T1000 (cell line): ENCODE measurements around the gene RD3L.

Experiments used
- DNase-seq: peaks from one replicate; lab custom pipeline; 2025; ENCODE audit warnings: mixed read lengths; lab: John Stamatoyannopoulos, UW

The RD3L gene

DNA sequence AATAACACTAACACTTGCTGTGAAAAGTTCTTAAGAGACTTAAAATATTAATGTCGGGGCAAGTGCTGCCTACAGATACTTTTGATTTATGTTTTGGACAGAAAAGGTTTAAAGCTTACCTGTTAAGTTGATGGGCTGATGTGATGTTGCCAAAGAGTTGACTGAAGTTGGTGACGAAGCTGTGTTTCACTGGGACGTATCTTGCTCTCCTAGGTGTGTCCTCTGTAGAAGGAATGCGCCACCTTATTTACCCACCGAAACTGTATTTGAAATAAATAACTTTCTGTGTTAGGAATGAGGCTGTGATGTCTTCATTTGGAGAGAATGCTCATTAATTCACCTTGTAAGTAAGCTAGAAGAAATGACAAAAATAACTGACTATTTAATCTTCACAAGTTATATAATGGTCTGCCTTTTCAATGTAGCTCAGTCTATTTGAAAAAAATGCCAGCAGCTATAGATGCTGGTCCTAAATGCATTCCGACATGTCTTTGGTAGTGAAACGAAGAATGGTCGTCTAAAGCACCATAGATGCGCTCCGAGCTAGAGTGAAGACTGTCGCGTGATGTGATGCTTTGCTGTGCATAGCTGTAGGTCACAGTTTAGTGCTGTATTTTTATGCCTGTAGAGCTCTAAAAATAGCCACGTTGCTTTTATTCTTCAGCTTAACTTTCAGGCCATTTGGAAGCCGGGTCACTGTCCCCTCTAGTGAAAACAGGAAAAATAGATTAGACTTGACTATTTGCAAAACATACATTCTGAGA lies at the start of gene RD3L:
TSS of gene RD3L (minus strand) at position 557 of the 764 bp plus-strand sequence. CDS start 834 bp downstream, outside the sequence.
- no peak for DNase-seq

DNA sequence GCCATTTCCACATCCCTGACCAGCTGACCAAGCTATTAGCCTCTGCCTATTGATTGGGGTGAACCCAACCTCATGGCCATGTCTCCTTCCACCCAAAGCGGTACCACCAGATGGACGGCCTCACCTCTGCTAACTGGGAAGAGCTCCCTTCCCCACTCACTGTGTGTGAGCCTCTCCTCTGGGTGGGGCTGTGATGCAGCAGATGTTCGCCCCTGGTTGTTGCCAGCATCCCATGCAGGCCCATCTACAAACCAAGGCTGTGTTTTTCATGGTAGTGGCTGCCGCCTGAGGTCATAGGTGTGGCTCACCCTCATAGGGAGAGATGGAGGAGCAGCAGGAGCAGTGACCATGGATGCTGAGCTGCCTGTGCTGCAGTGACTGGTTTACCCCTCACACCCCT lies 47.6 kb upstream of the RD3L start:
- no peak for DNase-seq

DNA sequence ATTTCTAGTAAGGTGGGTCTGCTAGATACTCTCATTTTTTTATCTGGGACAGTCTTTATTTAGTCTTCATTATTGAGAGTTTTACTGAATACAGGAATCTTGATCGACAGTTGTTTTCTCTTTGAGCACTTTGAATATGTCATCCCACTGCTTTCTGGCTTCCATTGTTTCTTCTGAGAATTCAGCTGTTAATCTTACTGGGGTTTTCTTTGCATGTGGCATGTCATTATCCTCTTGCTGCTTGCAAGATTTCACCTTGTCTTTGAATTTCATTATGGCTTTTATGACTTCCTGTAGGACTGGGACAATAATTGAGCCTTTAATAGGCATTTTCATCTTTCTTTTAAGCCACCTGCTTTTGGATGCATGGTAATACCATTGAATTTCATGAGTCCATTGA lies 46.7 kb upstream of the RD3L start:
- no peak for DNase-seq

DNA sequence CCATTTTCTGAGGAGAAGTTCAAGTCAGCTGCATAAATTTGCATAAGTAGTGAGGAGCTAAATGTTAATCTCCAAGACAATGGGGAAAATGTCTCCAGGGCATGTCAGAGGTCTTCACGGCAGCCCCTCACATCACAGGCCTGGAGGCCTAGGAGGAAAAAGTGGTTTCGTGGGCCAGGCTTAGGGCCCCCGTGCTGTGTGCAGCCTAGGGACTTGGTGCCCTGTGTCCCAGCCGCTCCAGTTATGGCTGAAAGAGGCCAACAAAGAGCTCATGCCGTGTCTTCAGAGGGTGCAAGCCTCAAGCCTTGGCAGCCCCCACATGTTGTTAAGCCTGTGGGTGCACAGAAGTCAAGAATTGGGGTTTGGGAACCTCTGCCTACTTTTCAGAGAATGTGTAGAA lies 41.9 kb upstream of the RD3L start:
- no peak for DNase-seq

DNA sequence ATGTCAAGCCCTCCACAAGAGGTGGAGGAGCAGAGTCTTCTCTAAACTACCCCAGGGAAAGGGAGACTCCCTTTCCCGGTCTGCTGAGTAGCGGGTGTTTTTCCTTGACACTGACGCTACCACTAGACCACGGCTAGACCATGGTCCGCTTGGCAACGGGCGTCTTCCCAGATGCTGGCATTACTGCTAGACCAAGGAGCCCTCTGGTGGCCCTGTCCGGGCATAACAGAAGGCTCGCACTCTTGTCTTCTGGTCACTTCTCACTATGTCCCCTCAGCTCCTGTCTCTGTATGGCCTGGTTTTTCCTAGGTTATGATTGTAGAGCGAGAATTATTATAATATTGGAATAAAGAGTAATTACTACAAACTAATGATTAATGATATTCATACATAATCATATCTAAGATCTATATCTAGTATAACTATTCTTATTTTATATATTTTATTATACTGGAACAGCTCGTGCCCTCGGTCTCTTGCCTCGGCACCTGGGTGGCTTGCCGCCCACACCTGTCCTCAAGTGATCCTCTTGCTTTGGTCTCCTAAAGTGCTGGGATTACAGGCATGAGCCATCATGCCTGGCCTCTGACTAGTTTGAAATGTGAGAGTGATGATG lies 38.4 kb upstream of the RD3L start:
- DNase-seq: peak; percentile 17

DNA sequence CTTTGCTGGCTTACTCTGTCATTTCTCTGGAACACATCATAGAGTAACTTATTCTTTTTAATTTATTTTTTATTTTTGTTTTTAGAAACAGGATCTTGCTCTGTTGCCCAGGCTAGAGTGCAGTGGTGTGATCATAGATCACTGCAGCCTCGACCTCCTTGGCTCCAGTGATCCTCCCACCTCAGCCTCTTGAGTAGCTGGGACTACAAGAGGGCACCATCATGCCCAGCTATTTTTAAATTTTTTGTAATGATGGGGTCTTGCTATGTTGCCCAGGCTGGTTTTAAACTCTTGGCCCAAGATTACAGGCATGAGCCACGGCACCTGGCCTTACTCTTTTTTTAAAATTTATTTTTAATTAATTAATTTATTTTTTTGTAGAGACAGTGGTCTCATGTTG lies 32.2 kb upstream of the RD3L start:
- no peak for DNase-seq

DNA sequence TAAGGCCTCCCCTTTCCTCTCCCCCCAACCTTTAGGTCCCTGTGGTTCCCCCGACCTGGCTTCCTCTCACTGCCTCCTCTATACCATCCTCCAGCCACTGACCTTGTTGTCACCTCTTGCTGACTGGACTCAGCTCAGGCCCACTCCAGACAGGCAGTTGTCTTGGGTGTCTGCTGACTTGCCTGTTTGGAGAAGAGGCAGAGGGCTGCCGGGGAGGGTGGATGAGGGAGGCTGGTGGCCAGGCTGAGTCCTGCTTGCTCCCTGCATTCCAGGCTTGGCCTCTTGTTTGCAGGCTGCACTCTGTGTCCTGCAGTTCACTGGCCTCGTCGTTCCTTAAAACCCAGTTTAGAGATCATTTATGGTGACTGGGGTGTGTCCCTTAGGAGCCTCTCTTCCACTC lies 31.0 kb upstream of the RD3L start:
- no peak for DNase-seq

DNA sequence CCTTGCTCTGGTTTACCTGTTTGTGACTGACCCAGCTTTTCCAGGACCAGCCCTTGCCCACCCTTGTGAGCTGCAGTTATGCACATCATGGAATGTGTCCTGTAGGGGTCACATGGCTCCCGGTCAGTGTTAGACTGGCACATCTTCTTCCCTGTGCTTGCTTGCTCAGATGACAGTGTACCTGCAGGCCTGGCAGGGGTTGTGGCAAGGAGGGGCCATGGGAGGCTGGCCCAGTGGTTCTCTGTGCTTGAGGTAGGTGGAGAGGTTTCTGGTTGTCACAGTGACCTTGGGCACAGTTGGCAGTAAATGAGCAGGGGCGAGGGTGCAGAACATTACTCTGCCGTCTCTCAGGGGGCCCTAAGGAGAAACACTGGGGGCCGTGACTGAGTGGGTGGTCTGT lies 27.6 kb upstream of the RD3L start:
- no peak for DNase-seq

DNA sequence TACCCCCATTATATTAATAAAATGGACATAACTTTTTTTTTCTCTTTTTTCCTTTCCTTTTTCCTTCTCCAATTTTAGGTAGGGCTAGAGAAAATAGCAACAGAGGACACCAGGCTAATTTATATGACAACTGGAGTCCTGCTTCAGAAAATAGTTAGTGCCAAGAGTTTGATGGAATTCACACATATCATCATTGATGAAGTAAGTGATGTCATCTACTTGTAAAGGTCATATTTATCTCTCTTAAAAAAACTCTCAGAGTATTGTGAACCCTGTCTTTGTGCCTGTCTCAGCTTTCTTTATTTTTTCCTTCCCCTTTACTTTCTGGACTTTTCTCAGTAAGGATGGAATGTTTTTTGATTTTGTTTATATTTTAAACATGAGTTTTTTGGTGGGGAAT lies 24.3 kb upstream of the RD3L start:
- no peak for DNase-seq

DNA sequence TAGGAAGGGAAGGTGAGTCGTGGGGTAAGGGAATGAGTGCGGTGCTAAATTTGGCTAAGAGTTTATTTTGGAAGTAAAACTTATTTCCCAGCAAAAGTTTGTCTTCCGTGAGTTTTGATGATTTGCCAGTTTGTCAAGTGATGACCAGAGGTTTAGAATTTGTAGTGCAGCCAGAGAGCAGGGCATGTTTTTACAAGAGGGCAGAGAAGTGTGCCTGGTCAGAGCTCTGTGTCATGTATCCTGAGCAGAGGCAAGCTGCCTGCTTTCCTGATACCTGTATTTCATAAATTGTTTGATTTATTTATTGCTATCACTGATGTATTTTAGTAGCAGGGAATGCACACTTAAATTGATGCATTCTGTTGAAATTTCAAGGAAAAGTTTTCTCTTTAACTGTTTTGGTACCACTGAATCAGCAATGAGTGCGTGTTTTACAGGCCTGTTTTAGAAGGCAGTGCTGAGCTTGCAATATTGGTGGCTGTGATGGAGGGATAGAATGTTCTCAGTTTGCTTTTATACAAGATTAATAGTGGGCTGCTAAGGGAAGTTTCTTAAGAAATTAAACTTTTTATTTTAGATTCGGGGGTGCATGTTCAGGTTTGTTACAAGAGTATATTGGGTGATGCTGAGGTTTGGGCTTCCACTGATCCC lies 19.7 kb upstream of the RD3L start:
- no peak for DNase-seq

DNA sequence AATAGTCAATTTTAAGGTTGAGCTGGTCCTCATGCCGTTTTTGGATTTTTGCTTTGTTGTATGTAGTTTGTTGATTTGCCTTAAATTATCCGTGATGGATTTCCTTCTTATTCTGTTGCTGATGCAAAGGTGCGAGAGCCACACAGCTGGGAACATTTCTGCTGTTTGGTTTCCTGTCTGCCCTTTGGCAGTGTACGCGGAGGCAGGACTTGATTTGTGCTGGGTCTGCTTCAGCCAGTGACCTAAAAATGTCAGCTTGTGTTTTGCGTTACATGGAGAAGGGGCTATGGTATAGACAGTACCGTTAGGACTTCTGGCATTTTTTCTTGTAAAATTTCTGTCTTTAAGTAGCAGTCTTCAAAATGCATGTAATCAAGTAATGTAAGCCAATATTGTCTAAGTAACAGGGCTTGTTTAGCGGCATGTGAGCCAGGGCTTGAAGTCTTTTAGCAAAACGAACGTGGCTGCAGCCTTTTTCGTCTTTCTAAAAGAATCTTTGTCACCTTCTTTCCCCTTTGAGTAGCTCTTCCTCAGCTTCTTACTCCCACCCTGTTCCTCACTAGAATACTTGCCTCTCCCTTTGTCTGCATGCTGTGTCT lies 18.2 kb upstream of the RD3L start:
- no peak for DNase-seq

DNA sequence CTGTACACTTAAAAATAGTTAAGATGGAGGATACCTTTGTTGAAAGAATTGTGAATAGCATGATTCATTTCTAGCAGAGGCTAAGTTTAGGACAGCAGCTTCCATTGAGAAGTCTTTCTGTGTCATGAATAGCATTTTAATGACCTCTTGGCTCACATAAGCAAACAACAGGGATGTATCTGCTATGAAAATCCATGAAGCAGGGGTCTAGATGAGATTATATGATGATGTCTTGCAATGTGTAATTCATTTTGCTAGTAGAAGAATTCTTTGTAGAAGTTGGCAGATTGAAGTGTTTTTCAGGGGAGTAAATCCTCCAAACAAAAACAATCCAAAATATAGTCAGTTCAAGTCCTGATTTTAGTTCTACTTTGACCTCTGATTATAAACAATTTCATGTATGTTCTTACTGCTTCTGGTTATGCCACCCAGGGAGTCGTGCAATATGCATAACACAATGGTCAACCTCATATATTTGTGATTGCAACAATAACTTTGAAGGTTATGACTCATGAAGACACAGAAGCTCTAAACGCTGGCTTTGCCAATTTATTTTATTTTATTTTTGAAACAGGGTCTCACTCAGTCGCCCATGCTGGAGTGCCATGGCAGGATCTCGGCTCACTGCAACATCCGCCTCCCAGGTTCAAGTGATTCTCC lies 6.9 kb upstream of the RD3L start:
- no peak for DNase-seq

DNA sequence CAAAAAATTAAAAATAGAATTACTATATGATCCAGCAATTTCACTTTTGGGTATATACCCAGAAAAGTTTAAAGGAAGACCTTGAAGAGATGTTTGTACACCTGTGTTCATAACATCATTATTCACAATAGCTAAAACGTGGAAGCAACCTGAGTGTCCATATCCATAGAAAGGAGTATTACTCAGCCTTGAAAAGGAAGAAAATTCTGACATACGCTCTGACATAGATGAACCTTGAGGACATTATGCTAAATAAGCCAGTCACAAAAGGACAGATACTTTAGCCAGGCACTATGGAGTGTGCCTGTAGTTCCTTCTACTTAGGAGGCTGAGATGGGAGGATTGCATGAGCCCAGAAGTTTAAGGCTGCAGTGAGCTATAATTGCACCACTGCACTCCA lies 6.1 kb upstream of the RD3L start:
- no peak for DNase-seq

DNA sequence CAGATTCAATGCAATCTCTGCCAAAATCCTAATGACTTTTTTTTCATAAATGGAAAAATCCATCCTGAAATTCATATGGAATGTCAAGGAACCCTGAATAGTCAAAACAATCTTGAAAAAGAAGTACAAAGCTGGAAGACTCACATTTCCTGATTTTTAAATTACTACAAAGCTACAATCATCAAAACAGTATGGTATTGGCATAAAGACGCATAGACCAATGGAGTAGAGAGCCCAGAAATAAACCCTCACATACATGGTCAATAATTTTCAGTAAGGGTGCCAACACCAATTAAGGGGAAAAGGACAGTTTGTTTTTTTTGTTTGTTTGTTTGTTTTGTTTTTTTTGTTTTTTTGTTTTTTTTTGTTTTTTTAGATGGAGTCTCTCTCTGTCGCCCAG lies 4.6 kb upstream of the RD3L start:
- no peak for DNase-seq

DNA sequence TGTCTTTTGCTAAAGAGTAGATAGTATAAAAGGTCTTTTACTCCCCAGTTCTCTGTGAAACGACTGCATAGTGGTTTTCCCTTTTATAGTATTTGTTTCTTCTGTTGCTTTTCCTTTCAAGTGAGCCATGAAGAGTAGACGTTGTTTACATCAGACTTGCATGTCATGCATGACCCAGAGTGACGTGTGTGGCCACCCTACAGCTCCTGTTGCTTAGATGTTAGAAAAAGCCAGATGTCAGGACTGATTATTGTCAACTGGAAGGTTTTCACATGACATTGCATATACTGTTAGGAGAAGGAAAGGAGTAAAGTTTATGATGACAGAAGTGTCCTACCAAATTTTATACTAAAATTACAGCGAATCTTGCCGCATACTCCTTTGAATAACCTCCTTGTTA lies 1.3 kb upstream of the RD3L start:
- DNase-seq: no peak

DNA sequence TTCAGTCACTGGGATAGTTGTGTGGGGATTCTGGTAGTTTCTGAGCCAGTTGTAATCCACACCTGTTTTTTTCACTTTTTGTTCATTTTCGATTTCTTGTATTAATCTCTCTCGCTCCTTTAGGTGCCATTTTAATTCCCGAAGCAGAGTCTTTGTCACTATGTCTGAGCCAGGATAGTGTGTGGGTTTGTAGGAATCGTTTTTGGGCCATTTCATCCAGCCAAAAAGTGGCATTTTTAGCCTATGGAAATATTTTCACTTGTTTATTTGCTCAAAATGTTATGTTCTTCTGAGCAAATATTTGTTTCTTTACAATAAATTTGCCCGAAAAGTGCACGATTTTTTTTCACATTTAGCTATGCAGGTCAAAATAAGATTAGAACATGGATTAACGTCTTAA lies 867 bp downstream of the RD3L start:
- no peak for DNase-seq

DNA sequence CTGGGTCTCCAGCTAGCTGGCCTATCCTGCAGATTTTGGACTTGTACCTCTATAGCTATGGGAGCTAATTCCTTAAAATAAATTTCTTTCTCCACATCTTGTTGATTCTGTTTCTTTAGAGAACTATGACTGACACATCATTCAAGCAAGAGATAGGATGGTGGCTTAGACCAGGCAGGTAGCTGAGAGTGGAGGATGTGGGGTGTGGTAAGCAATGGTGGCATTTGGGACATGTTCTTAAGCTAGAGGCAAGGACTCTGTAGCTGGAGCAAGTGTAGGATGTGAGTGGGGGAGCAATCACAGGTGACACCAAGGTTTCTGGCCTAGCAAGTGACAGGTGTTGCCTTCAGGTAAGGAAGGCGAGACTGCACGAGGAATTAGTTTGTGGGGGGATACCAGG lies 7.2 kb downstream of the RD3L start:
- DNase-seq: no peak

DNA sequence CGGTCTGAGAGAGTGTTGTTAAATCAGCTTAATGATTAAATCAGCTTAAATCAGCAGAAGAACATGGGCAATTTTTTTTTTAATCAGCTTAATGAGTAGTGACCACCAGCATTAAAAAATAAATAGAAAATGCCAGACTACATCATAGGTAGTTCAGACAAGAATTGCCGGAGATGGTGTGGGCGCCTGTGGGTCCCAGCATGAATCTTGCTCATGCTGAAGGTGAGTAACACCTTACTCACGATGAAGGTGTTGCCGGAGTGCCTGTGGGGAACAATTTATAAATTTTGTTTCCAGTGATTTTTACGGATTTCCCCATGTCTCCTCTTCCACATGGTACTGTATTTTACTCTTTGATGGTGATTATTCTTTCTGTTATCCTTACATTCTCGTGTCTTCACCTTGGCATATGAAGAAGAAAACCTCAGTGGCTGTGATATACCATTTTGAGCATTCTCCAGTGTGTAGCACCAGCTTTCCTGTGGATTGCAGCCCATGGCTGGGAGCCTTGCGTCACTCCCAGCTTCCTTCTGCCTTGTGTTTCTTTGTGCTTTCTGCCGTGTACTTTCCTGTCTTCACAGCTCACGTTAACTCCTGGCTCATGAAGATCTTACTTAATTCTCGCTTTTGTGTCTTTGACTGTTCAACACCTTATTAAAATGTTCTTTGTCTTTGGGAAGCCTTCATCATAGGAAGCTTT lies 9.4 kb downstream of the RD3L start:
- DNase-seq: no peak

DNA sequence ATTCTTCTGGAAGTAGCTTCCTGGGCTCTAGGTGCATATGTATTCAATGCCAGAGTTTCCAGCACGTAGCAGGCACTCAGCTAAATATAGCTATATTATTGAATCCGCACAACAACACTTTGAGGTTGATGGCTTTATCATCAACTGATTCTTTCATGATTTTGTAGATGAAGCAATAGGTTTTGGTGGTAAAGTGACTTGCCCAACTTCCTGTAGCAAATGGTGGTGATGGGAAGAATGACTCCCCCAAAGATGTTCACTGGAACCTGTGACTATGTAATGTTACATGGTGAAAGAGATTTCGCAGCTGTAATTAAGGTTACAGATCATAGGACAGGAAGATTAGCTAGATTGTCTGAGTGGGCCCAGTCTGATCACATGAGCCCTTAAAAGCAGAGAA lies 10.9 kb downstream of the RD3L start:
- no peak for DNase-seq

DNA sequence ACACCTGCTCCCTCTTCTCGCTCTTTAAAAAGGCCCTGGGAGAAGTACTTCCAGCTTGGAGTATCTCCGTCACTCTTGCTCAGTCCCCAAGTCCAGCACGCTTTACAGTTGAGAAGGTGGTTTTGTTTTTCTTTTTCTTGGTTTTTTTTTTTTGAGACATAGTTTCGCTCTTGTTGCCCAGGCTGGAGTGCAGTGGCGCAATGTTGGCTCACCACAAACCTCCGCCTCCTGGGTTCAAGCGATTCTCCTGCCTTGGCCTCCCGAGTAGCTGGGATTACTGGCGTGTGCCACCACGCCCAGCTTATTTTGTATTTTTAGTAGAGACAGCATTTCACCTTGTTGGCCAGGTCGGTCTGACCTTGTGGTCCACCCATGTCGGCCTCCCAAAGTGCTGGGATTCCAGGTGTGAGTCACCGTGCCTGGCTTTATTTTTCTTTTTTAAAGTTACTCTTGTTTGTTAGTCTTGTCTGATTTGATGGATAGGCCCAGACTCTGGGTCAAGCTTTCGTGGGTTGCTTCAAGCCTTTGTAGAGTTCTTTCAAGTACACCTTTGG lies 12.2 kb downstream of the RD3L start:
- DNase-seq: no peak
